SK-N-SH (cell line): ENCODE data around the gene LCE4A. TPM values are rescaled to one million over a fixed set of nuclear protein-coding genes. Genes with fewer than 3 reads are reported as not detected.

Source experiments
- CTCF ChIA-PET: fragments of 300-600, 350-600 bp; formaldehyde crosslinking; extraction: SDS; loops from one replicate; lab custom pipeline; 2021; lab: Yijun Ruan, JAX
- POLR2A ChIA-PET: fragments of 350-600 bp; sonication (Branson Sonifier 250); formaldehyde crosslinking; extraction: SDS; loops from one replicate; lab custom pipeline; 2020; ENCODE audit warnings: antibody characterized with exemption, inconsistent platforms; lab: Yijun Ruan, JAX
- DNase-seq: peaks from one replicate; pipeline ENCODE4 v3.0.0; 2012
- H2AFZ ChIP-seq: fragments of 200-600 bp; sonication (generic); 2 replicates; pipeline ENCODE4 v1.8.1; 2016; ENCODE audit warnings: antibody characterized with exemption, mild to moderate bottlenecking, low read depth
- H3F3A ChIP-seq: fragments of 200-600 bp; sonication (generic); replicated peaks from 2 replicates; pipeline ENCODE3; 2016; ENCODE audit warnings: antibody characterized with exemption, mild to moderate bottlenecking; ENCODE audit not compliant: insufficient read depth
- H3K27ac ChIP-seq, 2 experiments: fragments of 200-500 bp in 1 of 2; fragments of 200-600 bp in 1 of 2; sonication (Bioruptor generic) in 1 of 2; sonication (generic), shearing (Covaris generic) in 1 of 2; 2 replicates each; pipeline versions ENCODE4 v1.5.1 to v1.6.1; 2014 to 2016; ENCODE audit warnings: low read depth in 2 of 2, inconsistent platforms in 1 of 2, low read length in 1 of 2, mild to moderate bottlenecking in 1 of 2, mixed read lengths in 1 of 2
- H3K27me3 ChIP-seq: fragments of 200-600 bp; sonication (generic), shearing (Covaris generic); 2 replicates; pipeline ENCODE4 v1.6.1; 2016; ENCODE audit warnings: mixed run types; ENCODE audit not compliant: insufficient read depth
- H3K36me3 ChIP-seq, 2 experiments: fragments of 200-500 bp in 1 of 2; fragments of 200-600 bp in 1 of 2; sonication (Bioruptor generic) in 1 of 2; sonication (generic) in 1 of 2; replicated peaks in 1 of 2; 2 replicates each; pipeline versions ENCODE3 to v1.5.1; 2014 to 2016; ENCODE audit warnings: low read length in 1 of 2, mild to moderate bottlenecking in 1 of 2; ENCODE audit not compliant: insufficient read depth in 2 of 2, control insufficient read depth in 1 of 2
- H3K4me1 ChIP-seq, 2 experiments: fragments of 200-500 bp in 1 of 2; fragments of 200-600 bp in 1 of 2; sonication (Bioruptor generic) in 1 of 2; sonication (generic), shearing (Covaris generic) in 1 of 2; 2 replicates each; pipeline versions ENCODE4 v1.5.1 to v1.6.1; 2014 to 2016; ENCODE audit warnings: low read depth in 1 of 2, low read length in 1 of 2, mixed run types in 1 of 2; ENCODE audit not compliant: insufficient read depth in 2 of 2, control insufficient read depth in 1 of 2
- H3K4me2 ChIP-seq: fragments of 200-600 bp; sonication (generic), shearing (Covaris generic); 2 replicates; pipeline ENCODE4 v1.6.1; 2017; ENCODE audit warnings: mixed run types
- H3K4me3 ChIP-seq, 2 experiments: fragments of 200-500 bp in 1 of 2; fragments of 200-600 bp in 1 of 2; sonication (Bioruptor generic) in 1 of 2; sonication (generic), shearing (Covaris generic) in 1 of 2; 2 replicates each; pipeline versions ENCODE4 v1.5.1 to v1.8.1; 2014 to 2016; ENCODE audit warnings: low read depth in 2 of 2, inconsistent platforms in 1 of 2, low read length in 1 of 2, mild to moderate bottlenecking in 1 of 2, mixed read lengths in 1 of 2, moderate library complexity in 1 of 2
- H3K79me2 ChIP-seq: fragments of 200-600 bp; sonication (generic); 2 replicates; pipeline ENCODE4 v1.8.1; 2017; ENCODE audit warnings: mild to moderate bottlenecking; ENCODE audit not compliant: insufficient read depth
- H3K9ac ChIP-seq: fragments of 200-600 bp; sonication (generic); 2 replicates; pipeline ENCODE4 v1.6.1; 2017; ENCODE audit warnings: mixed run types
- H3K9me2 ChIP-seq: fragments of 200-600 bp; sonication (generic); 2 replicates; pipeline ENCODE4 v1.6.1; 2017; ENCODE audit warnings: mixed run types
- H3K9me3 ChIP-seq: fragments of 200-600 bp; sonication (generic); 2 replicates; pipeline ENCODE4 v1.6.1; 2017; ENCODE audit warnings: mixed run types, mild to moderate bottlenecking, moderate library complexity
- H4K20me1 ChIP-seq: fragments of 200-600 bp; sonication (generic); 2 replicates; pipeline ENCODE4 v1.6.1; 2017; ENCODE audit warnings: mild to moderate bottlenecking, mixed run types; ENCODE audit not compliant: insufficient read depth
- CHD2 ChIP-seq: fragments of 150-350 bp; IDR thresholded peaks from 2 replicates; pipeline ENCODE4 v1.6.1; 2018; ENCODE audit warnings: low read length; ENCODE audit not compliant: partially characterized antibody
- EP300 ChIP-seq, 2 experiments: IDR thresholded peaks; 2 replicates each; pipeline versions ENCODE4 v1.4.0 to v1.6.1; 2012; ENCODE audit warnings: borderline replicate concordance in 1 of 2, low read depth in 1 of 2, low read length in 1 of 2
- FOSL2 ChIP-seq: IDR thresholded peaks from 2 replicates; pipeline ENCODE4 v1.4.0; 2012; ENCODE audit warnings: low read depth, mild to moderate bottlenecking, moderate library complexity, borderline replicate concordance
- GABPA ChIP-seq: IDR thresholded peaks from 2 replicates; pipeline ENCODE4 v1.4.0; 2012; ENCODE audit warnings: low read depth, mild to moderate bottlenecking
- JUND ChIP-seq: IDR thresholded peaks from 2 replicates; pipeline ENCODE4 v1.4.0; 2012
- MEF2A ChIP-seq: IDR thresholded peaks from 2 replicates; pipeline ENCODE4 v1.4.0; 2012; ENCODE audit warnings: low read depth, borderline replicate concordance
- NRF1 ChIP-seq: IDR thresholded peaks from 2 replicates; pipeline ENCODE4 v1.6.1; 2012; ENCODE audit warnings: low read depth, mild to moderate bottlenecking, low read length
- RAD21 ChIP-seq: IDR thresholded peaks from 2 replicates; pipeline ENCODE4 v1.6.1; 2012; ENCODE audit warnings: mild to moderate bottlenecking, low read length
- RFX5 ChIP-seq: IDR thresholded peaks from 2 replicates; pipeline ENCODE4 v1.6.1; 2012; ENCODE audit warnings: mild to moderate bottlenecking, improper control_type of control experiment, low read length
- RXRA ChIP-seq: IDR thresholded peaks from 2 replicates; pipeline ENCODE4 v1.4.0; 2012; ENCODE audit warnings: low read depth, mild to moderate bottlenecking, borderline replicate concordance
- SMC3 ChIP-seq: IDR thresholded peaks from 2 replicates; pipeline ENCODE4 v1.6.1; 2012; ENCODE audit warnings: low read depth, low read length, improper control_type of control experiment
- TAF1 ChIP-seq: IDR thresholded peaks from 2 replicates; pipeline ENCODE4 v1.6.1; 2012; ENCODE audit warnings: low read depth, mild to moderate bottlenecking, low read length, moderate library complexity, borderline replicate concordance
- WGBS: methylation state at CpG from one replicate; pipeline ENCODE4 v1.1.6; 2017; ENCODE audit warnings: low lambda C conversion rate; 5-methylcytosine and 5-hydroxymethylcytosine counted together
- polyA plus RNA-seq, 3 experiments: library from polyadenylated mRNA; depleted of rRNA; stranded (reverse); fragments of >200 nt; gene quantifications; 2 replicates each; pipeline ENCODE4 v1.2.3, GENCODE V29; 2012
- TF ChIP-seq, protein P1 (sequence below): IDR thresholded peaks from 2 replicates; pipeline ENCODE4 v1.4.0; 2012; ENCODE audit warnings: low read depth, borderline replicate concordance
- TF ChIP-seq, protein P2 (sequence below): fragments of 150-350 bp; IDR thresholded peaks from 2 replicates; pipeline ENCODE4 v1.6.1; 2016; ENCODE audit warnings: mild to moderate bottlenecking, low read depth, low read length
- TF ChIP-seq, protein P3 (sequence below): IDR thresholded peaks from 2 replicates; pipeline ENCODE4 v1.4.0; 2012; ENCODE audit warnings: low read depth, borderline replicate concordance
- TF ChIP-seq, protein P4 (sequence below): fragments of 200-600 bp; sonication (generic); IDR thresholded peaks from 2 replicates; pipeline ENCODE4 v1.6.1; 2017; ENCODE audit warnings: antibody characterized with exemption, mild to moderate bottlenecking, moderate library complexity

LCE4A gene
- polyA plus RNA-seq, 1 of the 3 experiments (the other 2 are of a cell fraction) = not detected

DNA sequence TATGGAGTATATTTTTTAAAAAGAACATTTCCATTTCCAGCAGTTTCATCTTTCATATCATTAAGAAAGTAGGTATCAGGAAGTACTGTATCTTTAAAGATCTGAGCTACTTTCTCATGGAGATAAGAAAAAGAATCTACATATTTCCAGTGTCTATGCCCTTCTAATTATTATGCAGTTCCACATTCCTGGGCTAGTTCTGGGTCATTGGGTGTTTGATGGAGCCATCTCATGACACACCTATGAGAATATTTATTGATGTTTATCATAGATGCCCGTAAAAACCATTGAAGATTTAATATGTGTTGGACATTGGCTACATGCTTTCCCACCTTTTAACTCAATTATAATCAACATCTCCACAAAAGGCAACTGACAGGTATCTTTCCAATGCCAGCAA is 21.0 kb downstream of the LCE4A start:
- Histone ChIP-seq H3K79me2 (no peaks in the 10 kb centered on the region), H3K9ac (no peak overlapping the region), H3K27ac (no peak overlapping the region), H3K4me2 (no peak overlapping the region), H4K20me1 (no peaks in the 10 kb centered on the region), H2AFZ (no peak overlapping the region), H3K4me3 (no peak overlapping the region), H3K27me3 (peaks cover 12% of the 10 kb centered on the region; the same call in 1 of the 2 replicates), H3K9me2 (no peaks in the 10 kb centered on the region), H3K9me3 (no peaks in the 10 kb centered on the region), H3F3A (no peaks in the 10 kb centered on the region), H3K36me3 (no peaks in the 10 kb centered on the region), H3K4me1 (no peaks in the 10 kb centered on the region)
- 0% methylated on average over 1 of the region's 1 CpG for WGBS
- DNase-seq = no peak
- ChIA-PET POLR2A (no interaction called here), CTCF (no interaction called here)
- no peak for TF ChIP-seq RFX5
- no peak for TF ChIP-seq FOSL2
- TF ChIP-seq, protein P1, sequence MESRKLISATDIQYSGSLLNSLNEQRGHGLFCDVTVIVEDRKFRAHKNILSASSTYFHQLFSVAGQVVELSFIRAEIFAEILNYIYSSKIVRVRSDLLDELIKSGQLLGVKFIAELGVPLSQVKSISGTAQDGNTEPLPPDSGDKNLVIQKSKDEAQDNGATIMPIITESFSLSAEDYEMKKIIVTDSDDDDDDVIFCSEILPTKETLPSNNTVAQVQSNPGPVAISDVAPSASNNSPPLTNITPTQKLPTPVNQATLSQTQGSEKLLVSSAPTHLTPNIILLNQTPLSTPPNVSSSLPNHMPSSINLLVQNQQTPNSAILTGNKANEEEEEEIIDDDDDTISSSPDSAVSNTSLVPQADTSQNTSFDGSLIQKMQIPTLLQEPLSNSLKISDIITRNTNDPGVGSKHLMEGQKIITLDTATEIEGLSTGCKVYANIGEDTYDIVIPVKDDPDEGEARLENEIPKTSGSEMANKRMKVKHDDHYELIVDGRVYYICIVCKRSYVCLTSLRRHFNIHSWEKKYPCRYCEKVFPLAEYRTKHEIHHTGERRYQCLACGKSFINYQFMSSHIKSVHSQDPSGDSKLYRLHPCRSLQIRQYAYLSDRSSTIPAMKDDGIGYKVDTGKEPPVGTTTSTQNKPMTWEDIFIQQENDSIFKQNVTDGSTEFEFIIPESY = no peak
- no peak for TF ChIP-seq NRF1
- no peak for TF ChIP-seq GABPA
- TF ChIP-seq EP300 (IDR thresholded peaks at IDR 0.05; ENCODE audit: borderline replicate concordance in 1 of 2, low read depth in 1 of 2, low read length in 1 of 2) = no peak
- TF ChIP-seq JUND = no peak
- TF ChIP-seq, protein P2, sequence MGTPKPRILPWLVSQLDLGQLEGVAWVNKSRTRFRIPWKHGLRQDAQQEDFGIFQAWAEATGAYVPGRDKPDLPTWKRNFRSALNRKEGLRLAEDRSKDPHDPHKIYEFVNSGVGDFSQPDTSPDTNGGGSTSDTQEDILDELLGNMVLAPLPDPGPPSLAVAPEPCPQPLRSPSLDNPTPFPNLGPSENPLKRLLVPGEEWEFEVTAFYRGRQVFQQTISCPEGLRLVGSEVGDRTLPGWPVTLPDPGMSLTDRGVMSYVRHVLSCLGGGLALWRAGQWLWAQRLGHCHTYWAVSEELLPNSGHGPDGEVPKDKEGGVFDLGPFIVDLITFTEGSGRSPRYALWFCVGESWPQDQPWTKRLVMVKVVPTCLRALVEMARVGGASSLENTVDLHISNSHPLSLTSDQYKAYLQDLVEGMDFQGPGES = no peak
- no peak for TF ChIP-seq TAF1
- TF ChIP-seq RXRA = no peak
- TF ChIP-seq RAD21 = no peak
- TF ChIP-seq, protein P3, sequence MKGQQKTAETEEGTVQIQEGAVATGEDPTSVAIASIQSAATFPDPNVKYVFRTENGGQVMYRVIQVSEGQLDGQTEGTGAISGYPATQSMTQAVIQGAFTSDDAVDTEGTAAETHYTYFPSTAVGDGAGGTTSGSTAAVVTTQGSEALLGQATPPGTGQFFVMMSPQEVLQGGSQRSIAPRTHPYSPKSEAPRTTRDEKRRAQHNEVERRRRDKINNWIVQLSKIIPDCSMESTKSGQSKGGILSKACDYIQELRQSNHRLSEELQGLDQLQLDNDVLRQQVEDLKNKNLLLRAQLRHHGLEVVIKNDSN = no peak
- TF ChIP-seq CHD2 = no peak
- TF ChIP-seq MEF2A = no peak
- TF ChIP-seq, protein P4, sequence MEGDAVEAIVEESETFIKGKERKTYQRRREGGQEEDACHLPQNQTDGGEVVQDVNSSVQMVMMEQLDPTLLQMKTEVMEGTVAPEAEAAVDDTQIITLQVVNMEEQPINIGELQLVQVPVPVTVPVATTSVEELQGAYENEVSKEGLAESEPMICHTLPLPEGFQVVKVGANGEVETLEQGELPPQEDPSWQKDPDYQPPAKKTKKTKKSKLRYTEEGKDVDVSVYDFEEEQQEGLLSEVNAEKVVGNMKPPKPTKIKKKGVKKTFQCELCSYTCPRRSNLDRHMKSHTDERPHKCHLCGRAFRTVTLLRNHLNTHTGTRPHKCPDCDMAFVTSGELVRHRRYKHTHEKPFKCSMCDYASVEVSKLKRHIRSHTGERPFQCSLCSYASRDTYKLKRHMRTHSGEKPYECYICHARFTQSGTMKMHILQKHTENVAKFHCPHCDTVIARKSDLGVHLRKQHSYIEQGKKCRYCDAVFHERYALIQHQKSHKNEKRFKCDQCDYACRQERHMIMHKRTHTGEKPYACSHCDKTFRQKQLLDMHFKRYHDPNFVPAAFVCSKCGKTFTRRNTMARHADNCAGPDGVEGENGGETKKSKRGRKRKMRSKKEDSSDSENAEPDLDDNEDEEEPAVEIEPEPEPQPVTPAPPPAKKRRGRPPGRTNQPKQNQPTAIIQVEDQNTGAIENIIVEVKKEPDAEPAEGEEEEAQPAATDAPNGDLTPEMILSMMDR = no peak
- TF ChIP-seq SMC3 = no peak
